Stimulated activated CD4-positive, alpha-beta T cell treated with anti-CD3 and anti-CD28 coated beads, TNF-alpha, amount 100 ng/mL, for 24 hours (primary cell): ENCODE results near the gene LIMS1.

ENCODE experiments used
- DNase-seq, 3 experiments: peaks; one replicate each; pipeline ENCODE4 v3.0.0-alpha.2; 2020; ENCODE audit warnings: low read depth in 3 of 3

Gene LIMS1

GRCh38 chr2:108614659-108615058, 80.4 kb downstream of the LIMS1 start:
- no peak for DNase-seq

GRCh38 chr2:108615480-108616090, 81.3 kb downstream of the LIMS1 start:
- DNase-seq, result no peak

GRCh38 chr2:108616318-108616717, 82.0 kb downstream of the LIMS1 start:
- no peak for DNase-seq

GRCh38 chr2:108616751-108617161, 82.5 kb downstream of the LIMS1 start:
- DNase-seq, result no peak

GRCh38 chr2:108617617-108618016, 83.3 kb downstream of the LIMS1 start:
- DNase-seq, result no peak

- no peak for DNase-seq
Observed at GRCh38 chr2:108619925-108620620, 85.8 kb downstream of the LIMS1 start.

- no peak for DNase-seq
Observed at GRCh38 chr2:108620656-108621055, 86.4 kb downstream of the LIMS1 start.

- DNase-seq, result peak; percentile 44 to 69 (median 59)
Observed at GRCh38 chr2:108621087-108621559, 86.9 kb downstream of the LIMS1 start.

- no peak for DNase-seq
Observed at GRCh38 chr2:108621687-108622681, 87.7 kb downstream of the LIMS1 start.

- no peak for DNase-seq
Observed at GRCh38 chr2:108623616-108624015, 89.3 kb downstream of the LIMS1 start.

GRCh38 chr2:108625186-108625827, 91.0 kb downstream of the LIMS1 start:
- DNase-seq, result no peak

- no peak for DNase-seq
Observed at GRCh38 chr2:108625828-108626195, 91.5 kb downstream of the LIMS1 start.

GRCh38 chr2:108626995-108627394, 92.7 kb downstream of the LIMS1 start:
- DNase-seq, result no peak

- no peak for DNase-seq
Observed at GRCh38 chr2:108627911-108628567, 93.8 kb downstream of the LIMS1 start.

GRCh38 chr2:108628936-108629335, 94.7 kb downstream of the LIMS1 start:
- no peak for DNase-seq

- no peak for DNase-seq
Observed at GRCh38 chr2:108629417-108629816, 95.1 kb downstream of the LIMS1 start.

- no peak for DNase-seq
Observed at GRCh38 chr2:108630567-108631405, 96.5 kb downstream of the LIMS1 start.

- DNase-seq, result no peak
Observed at GRCh38 chr2:108632332-108633160, 98.3 kb downstream of the LIMS1 start.

GRCh38 chr2:108633409-108633808, 99.1 kb downstream of the LIMS1 start:
- no peak for DNase-seq
